D341Med (cell line): ENCODE data around the gene KCNH1.

Experiments used
- DNase-seq: peaks from one replicate; pipeline ENCODE4 v3.0.0; 2012; ENCODE audit warnings: low spot score

KCNH1 gene

GRCh38 chr1:210754878-210755665 is 378.9 kb downstream of the KCNH1 start:
- DNase-seq: peak; percentile 66

- no peak for DNase-seq
These were observed 382.0 kb downstream of the KCNH1 start for GRCh38 chr1:210751911-210752310.

GRCh38 chr1:210750468-210750867 is 383.5 kb downstream of the KCNH1 start:
- DNase-seq: peak; percentile 77

- DNase-seq: no peak
These were observed 385.2 kb downstream of the KCNH1 start for GRCh38 chr1:210748796-210749195.

GRCh38 chr1:210747890-210748289 is 386.1 kb downstream of the KCNH1 start:
- no peak for DNase-seq

GRCh38 chr1:210747112-210747511 is 386.8 kb downstream of the KCNH1 start:
- DNase-seq: no peak

GRCh38 chr1:210746024-210746731 is 387.8 kb downstream of the KCNH1 start:
- no peak for DNase-seq

- DNase-seq: no peak
These were observed 390.9 kb downstream of the KCNH1 start for GRCh38 chr1:210743038-210743437.

- DNase-seq: no peak
These were observed 392.4 kb downstream of the KCNH1 start for GRCh38 chr1:210741564-210741963.

GRCh38 chr1:210739627-210740026 is 394.3 kb downstream of the KCNH1 start:
- DNase-seq: no peak

- no peak for DNase-seq
These were observed 395.7 kb downstream of the KCNH1 start for GRCh38 chr1:210738256-210738655.

GRCh38 chr1:210736713-210737112 is 397.2 kb downstream of the KCNH1 start:
- DNase-seq: no peak

- DNase-seq: no peak
These were observed 402.4 kb downstream of the KCNH1 start for GRCh38 chr1:210731597-210731996.

GRCh38 chr1:210731193-210731592 is 402.8 kb downstream of the KCNH1 start:
- DNase-seq: no peak

GRCh38 chr1:210730023-210730422 is 403.9 kb downstream of the KCNH1 start:
- no peak for DNase-seq

GRCh38 chr1:210728437-210729149 is 405.4 kb downstream of the KCNH1 start:
- DNase-seq: no peak

GRCh38 chr1:210727709-210728108 is 406.2 kb downstream of the KCNH1 start:
- DNase-seq: peak; percentile 51

GRCh38 chr1:210726621-210727020 is 407.3 kb downstream of the KCNH1 start:
- DNase-seq: no peak

- no peak for DNase-seq
These were observed 409.2 kb downstream of the KCNH1 start for GRCh38 chr1:210724768-210725167.

- no peak for DNase-seq
These were observed 410.3 kb downstream of the KCNH1 start for GRCh38 chr1:210723646-210724045.

GRCh38 chr1:210722410-210723081 is 411.4 kb downstream of the KCNH1 start:
- peak; percentile 73 for DNase-seq

GRCh38 chr1:210715072-210715471 is 418.9 kb downstream of the KCNH1 start:
- no peak for DNase-seq
